ENCODE data around the gene RNPEP. TPM values are rescaled to one million over a fixed set of nuclear protein-coding genes. Genes with fewer than 3 reads are reported as not detected.
A peak's percentile ranks its signal among the peaks of the same experiment; 100 is the strongest.

Gene RNPEP
- total and polyA plus RNA-seq, 2 experiments from 2014 or later = 32.1 to 80.3 TPM

DNA sequence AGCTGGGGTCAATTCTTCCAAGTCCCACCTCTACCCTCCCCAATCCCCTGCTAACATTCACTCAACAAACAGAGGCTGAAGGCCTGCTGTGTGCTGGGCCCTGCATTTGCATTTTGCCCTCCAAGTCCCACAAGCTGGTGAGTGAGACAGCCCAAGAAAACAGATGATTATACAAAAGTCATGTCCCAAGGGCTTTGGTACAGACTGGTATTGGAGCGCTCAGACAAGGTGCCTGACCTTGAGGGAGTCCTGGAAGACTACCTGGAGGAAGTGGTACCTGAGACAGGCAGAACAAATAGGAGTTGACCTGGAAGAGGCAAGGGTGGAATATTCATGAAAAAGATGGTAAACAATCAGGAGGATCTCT is 40.3 kb upstream of the RNPEP start:
- Mint-ChIP-seq H3K27me3 (ENCODE audit: insufficient read depth, low read depth, poor library complexity) (peaks cover 13% of the 10 kb centered on the region), H3K27ac (peak overlapping the region; percentile 98), H3K4me3 (peak overlapping the region; percentile 68), H3K4me1 (peaks cover 33% of the 10 kb centered on the region), H3K9me3 (no peaks in the 10 kb centered on the region), H3K36me3 (ENCODE audit: low read depth) (no peaks in the 10 kb centered on the region)
- Histone ChIP-seq H3K4me2 (peak overlapping the region; percentile 53; the same call in 1 of the 2 replicates), H3K9me2 (ENCODE audit: insufficient read depth) (no peaks in the 10 kb centered on the region), H2AFZ (peak overlapping the region; percentile 43; the same call in 1 of the 2 replicates), H3K27ac (ENCODE audit: low read depth) (peak overlapping the region; percentile 71; the same call in 1 of the 2 replicates), H3K4me3 (no peak overlapping the region), H3K27me3 (ENCODE audit: insufficient read depth) (peaks cover 5% of the 10 kb centered on the region), H3K36me3 (ENCODE audit: insufficient read depth) (no peaks in the 10 kb centered on the region), H4K20me1 (replicated peaks; ENCODE audit: insufficient read depth) (no peaks in the 10 kb centered on the region), H3K79me2 (replicated peaks; ENCODE audit: insufficient read depth) (no peaks in the 10 kb centered on the region), H3F3A (replicated peaks; ENCODE audit: low read depth) (peaks cover 8% of the 10 kb centered on the region; the same call in 1 of the 2 replicates), H3K4me1 (ENCODE audit: insufficient read depth) (peaks cover 4% of the 10 kb centered on the region; the same call in 1 of the 2 replicates)
- TF ChIP-seq, protein P1, sequence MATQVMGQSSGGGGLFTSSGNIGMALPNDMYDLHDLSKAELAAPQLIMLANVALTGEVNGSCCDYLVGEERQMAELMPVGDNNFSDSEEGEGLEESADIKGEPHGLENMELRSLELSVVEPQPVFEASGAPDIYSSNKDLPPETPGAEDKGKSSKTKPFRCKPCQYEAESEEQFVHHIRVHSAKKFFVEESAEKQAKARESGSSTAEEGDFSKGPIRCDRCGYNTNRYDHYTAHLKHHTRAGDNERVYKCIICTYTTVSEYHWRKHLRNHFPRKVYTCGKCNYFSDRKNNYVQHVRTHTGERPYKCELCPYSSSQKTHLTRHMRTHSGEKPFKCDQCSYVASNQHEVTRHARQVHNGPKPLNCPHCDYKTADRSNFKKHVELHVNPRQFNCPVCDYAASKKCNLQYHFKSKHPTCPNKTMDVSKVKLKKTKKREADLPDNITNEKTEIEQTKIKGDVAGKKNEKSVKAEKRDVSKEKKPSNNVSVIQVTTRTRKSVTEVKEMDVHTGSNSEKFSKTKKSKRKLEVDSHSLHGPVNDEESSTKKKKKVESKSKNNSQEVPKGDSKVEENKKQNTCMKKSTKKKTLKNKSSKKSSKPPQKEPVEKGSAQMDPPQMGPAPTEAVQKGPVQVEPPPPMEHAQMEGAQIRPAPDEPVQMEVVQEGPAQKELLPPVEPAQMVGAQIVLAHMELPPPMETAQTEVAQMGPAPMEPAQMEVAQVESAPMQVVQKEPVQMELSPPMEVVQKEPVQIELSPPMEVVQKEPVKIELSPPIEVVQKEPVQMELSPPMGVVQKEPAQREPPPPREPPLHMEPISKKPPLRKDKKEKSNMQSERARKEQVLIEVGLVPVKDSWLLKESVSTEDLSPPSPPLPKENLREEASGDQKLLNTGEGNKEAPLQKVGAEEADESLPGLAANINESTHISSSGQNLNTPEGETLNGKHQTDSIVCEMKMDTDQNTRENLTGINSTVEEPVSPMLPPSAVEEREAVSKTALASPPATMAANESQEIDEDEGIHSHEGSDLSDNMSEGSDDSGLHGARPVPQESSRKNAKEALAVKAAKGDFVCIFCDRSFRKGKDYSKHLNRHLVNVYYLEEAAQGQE (IDR thresholded peaks at IDR 0.05; ENCODE audit: unreplicated experiment) = peak; percentile 4
- TF ChIP-seq ZNF331 (CRISPR knock-in tag; IDR thresholded peaks at IDR 0.05; ENCODE audit: low read depth) (no peak), NANOG (IDR thresholded peaks at IDR 0.05; ENCODE audit: borderline replicate concordance) (no peak), EZH2 (IDR thresholded peaks at IDR 0.05; ENCODE audit: low read depth, unreplicated experiment) (no peak)
- TF ChIP-seq, protein P2, sequence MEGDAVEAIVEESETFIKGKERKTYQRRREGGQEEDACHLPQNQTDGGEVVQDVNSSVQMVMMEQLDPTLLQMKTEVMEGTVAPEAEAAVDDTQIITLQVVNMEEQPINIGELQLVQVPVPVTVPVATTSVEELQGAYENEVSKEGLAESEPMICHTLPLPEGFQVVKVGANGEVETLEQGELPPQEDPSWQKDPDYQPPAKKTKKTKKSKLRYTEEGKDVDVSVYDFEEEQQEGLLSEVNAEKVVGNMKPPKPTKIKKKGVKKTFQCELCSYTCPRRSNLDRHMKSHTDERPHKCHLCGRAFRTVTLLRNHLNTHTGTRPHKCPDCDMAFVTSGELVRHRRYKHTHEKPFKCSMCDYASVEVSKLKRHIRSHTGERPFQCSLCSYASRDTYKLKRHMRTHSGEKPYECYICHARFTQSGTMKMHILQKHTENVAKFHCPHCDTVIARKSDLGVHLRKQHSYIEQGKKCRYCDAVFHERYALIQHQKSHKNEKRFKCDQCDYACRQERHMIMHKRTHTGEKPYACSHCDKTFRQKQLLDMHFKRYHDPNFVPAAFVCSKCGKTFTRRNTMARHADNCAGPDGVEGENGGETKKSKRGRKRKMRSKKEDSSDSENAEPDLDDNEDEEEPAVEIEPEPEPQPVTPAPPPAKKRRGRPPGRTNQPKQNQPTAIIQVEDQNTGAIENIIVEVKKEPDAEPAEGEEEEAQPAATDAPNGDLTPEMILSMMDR (conservative IDR thresholded peaks at IDR 0.05; ENCODE audit: low read depth in 2 of 2) = no peak
- no peak for ATAC-seq
- DNase-seq (ENCODE audit: low spot score) = no peak

DNA sequence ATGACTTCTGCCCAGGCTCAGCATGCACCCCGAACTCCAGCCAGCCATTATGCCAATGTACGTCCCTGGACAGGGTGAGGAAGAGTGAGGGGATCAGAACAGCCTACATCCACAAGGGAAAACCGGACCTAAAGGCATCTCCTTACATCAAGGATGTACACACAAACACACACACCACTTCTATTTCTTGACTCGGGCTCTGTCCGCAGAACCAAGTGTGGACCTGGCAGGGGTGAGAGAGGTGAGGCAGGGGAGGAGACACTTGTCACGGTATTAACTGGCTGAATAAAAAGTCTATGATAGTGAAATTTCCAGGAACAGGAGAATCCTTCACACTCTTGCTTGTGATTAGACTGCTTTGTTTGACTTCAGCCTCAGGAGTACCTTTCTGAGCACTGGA is 38.4 kb upstream of the RNPEP start:
- Histone ChIP-seq H3K4me3 (no peak overlapping the region), H3K79me2 (replicated peaks; ENCODE audit: insufficient read depth) (no peaks in the 10 kb centered on the region), H4K20me1 (replicated peaks; ENCODE audit: insufficient read depth) (no peaks in the 10 kb centered on the region), H3F3A (replicated peaks; ENCODE audit: low read depth) (peaks cover 8% of the 10 kb centered on the region; the same call in 1 of the 2 replicates), H3K4me1 (ENCODE audit: insufficient read depth) (peaks cover 4% of the 10 kb centered on the region; the same call in 1 of the 2 replicates), H2AFZ (no peak overlapping the region), H3K36me3 (ENCODE audit: insufficient read depth) (no peaks in the 10 kb centered on the region), H3K9me2 (ENCODE audit: insufficient read depth) (no peaks in the 10 kb centered on the region), H3K27me3 (ENCODE audit: insufficient read depth) (peaks cover 18% of the 10 kb centered on the region), H3K4me2 (no peak overlapping the region), H3K27ac (ENCODE audit: low read depth) (no peak overlapping the region)
- Mint-ChIP-seq H3K4me3 (no peak overlapping the region), H3K27ac (no peak overlapping the region), H3K4me1 (peaks cover 35% of the 10 kb centered on the region), H3K36me3 (ENCODE audit: low read depth) (no peaks in the 10 kb centered on the region), H3K9me3 (no peaks in the 10 kb centered on the region), H3K27me3 (ENCODE audit: insufficient read depth, low read depth, poor library complexity) (peaks cover 22% of the 10 kb centered on the region)
- DNase-seq (ENCODE audit: low spot score) = no peak
- no peak for ATAC-seq
- TF ChIP-seq, protein P3, sequence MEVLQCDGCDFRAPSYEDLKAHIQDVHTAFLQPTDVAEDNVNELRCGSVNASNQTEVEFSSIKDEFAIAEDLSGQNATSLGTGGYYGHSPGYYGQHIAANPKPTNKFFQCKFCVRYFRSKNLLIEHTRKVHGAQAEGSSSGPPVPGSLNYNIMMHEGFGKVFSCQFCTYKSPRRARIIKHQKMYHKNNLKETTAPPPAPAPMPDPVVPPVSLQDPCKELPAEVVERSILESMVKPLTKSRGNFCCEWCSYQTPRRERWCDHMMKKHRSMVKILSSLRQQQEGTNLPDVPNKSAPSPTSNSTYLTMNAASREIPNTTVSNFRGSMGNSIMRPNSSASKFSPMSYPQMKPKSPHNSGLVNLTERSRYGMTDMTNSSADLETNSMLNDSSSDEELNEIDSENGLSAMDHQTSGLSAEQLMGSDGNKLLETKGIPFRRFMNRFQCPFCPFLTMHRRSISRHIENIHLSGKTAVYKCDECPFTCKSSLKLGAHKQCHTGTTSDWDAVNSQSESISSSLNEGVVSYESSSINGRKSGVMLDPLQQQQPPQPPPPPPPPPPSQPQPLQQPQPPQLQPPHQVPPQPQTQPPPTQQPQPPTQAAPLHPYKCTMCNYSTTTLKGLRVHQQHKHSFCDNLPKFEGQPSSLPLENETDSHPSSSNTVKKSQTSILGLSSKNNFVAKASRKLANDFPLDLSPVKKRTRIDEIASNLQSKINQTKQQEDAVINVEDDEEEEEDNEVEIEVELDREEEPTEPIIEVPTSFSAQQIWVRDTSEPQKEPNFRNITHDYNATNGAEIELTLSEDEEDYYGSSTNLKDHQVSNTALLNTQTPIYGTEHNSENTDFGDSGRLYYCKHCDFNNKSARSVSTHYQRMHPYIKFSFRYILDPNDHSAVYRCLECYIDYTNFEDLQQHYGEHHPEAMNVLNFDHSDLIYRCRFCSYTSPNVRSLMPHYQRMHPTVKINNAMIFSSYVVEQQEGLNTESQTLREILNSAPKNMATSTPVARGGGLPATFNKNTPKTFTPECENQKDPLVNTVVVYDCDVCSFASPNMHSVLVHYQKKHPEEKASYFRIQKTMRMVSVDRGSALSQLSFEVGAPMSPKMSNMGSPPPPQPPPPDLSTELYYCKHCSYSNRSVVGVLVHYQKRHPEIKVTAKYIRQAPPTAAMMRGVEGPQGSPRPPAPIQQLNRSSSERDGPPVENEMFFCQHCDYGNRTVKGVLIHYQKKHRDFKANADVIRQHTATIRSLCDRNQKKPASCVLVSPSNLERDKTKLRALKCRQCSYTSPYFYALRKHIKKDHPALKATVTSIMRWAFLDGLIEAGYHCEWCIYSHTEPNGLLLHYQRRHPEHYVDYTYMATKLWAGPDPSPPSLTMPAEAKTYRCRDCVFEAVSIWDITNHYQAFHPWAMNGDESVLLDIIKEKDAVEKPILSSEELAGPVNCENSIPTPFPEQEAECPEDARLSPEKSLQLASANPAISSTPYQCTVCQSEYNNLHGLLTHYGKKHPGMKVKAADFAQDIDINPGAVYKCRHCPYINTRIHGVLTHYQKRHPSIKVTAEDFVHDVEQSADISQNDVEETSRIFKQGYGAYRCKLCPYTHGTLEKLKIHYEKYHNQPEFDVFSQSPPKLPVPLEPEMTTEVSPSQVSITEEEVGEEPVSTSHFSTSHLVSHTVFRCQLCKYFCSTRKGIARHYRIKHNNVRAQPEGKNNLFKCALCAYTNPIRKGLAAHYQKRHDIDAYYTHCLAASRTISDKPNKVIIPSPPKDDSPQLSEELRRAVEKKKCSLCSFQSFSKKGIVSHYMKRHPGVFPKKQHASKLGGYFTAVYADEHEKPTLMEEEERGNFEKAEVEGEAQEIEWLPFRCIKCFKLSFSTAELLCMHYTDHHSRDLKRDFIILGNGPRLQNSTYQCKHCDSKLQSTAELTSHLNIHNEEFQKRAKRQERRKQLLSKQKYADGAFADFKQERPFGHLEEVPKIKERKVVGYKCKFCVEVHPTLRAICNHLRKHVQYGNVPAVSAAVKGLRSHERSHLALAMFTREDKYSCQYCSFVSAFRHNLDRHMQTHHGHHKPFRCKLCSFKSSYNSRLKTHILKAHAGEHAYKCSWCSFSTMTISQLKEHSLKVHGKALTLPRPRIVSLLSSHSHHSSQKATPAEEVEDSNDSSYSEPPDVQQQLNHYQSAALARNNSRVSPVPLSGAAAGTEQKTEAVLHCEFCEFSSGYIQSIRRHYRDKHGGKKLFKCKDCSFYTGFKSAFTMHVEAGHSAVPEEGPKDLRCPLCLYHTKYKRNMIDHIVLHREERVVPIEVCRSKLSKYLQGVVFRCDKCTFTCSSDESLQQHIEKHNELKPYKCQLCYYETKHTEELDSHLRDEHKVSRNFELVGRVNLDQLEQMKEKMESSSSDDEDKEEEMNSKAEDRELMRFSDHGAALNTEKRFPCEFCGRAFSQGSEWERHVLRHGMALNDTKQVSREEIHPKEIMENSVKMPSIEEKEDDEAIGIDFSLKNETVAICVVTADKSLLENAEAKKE (CRISPR knock-in tag; IDR thresholded peaks at IDR 0.05) = no peak

Measured in GM23338 (cell line).